Measurements from ENCODE around the gene PRKACA.

DNA sequence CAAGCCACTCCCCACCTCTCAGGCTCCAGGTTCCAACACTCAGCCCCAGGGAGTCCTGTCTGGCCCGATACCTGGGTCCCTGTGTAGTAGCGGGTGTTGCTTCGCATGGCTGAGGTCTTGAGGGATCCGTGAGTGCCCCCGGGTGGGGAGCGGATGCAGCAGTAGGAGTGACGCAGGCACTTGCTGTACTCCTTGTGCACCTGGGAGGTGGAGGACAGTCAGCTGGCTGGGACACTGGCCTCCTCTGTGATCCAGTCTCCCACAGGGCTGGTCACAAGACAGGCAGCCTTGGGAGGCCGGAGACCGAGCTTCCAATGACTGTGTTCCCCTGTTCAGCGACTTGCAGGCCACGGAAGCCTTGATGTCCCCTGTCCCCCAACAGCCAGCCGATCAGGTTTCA, 35.2 kb upstream of the PRKACA start:
- TF ChIP-seq TARDBP (IDR thresholded peaks at IDR 0.05) (no peak), FOXM1 (IDR thresholded peaks at IDR 0.05; ENCODE audit: borderline replicate concordance) (no peak), ARNT (IDR thresholded peaks at IDR 0.05) (no peak), PKNOX1 (IDR thresholded peaks at IDR 0.05) (no peak), CTBP1 (IDR thresholded peaks at IDR 0.05; ENCODE audit: borderline replicate concordance) (no peak), ZNF384 (IDR thresholded peaks at IDR 0.05) (no peak), FOXK2 (IDR thresholded peaks at IDR 0.05) (no peak), SP1 (IDR thresholded peaks at IDR 0.05) (no peak), NFRKB (IDR thresholded peaks at IDR 0.05) (no peak), FOXA1 (IDR thresholded peaks at IDR 0.05) (no peak)
